Caco-2 (cell line): ENCODE measurements around the gene CCDC184. TPM values are rescaled to one million over a fixed set of nuclear protein-coding genes. Genes with fewer than 3 reads are reported as not detected.
"Not testable (repeated sequence)": the region's sequence is repeated elsewhere in the genome, so short reads cannot be mapped to it uniquely, and the experiment has no call there.

ENCODE experiments used
- BruUV-seq: library from RNA; stranded (reverse); fragments of 400-500 nt; replicated peaks from 2 replicates; lab custom pipeline; 2021; lab: Mats Ljungman, UMichigan
- CTCF ChIA-PET: fragments of 300-600 bp; sonication (Branson Sonifier 250); formaldehyde crosslinking; loops from one replicate; lab custom pipeline; 2022; ENCODE audit warnings: antibody characterized with exemption; lab: Charles Lee
- POLR2A ChIA-PET: fragments of 300-600 bp; sonication (Branson Sonifier 250); formaldehyde crosslinking; loops from one replicate; lab custom pipeline; 2022; ENCODE audit warnings: antibody characterized with exemption; lab: Charles Lee
- DNase-seq, 2 experiments: peaks; one replicate each; pipeline versions ENCODE4 v3.0.0 to v3.0.0-alpha.2; 2020 to 2022
- H3K27me3 ChIP-seq: replicated peaks from 2 replicates; pipeline ENCODE4 v1.6.0; 2011; ENCODE audit warnings: low read length; ENCODE audit not compliant: control insufficient read depth, insufficient read depth
- H3K36me3 ChIP-seq: 2 replicates; pipeline ENCODE4 v1.5.1; 2011; ENCODE audit warnings: low read length; ENCODE audit not compliant: control insufficient read depth, insufficient read depth
- H3K4me1 ChIP-seq: fragments of 250-450 bp; sonication (Bioruptor Pico); 2 replicates; pipeline ENCODE4 v1.5.1; 2020; ENCODE audit warnings: mild to moderate bottlenecking
- H3K4me3 ChIP-seq: 2 replicates; pipeline ENCODE4 v1.5.1; 2011; ENCODE audit warnings: low read depth, mild to moderate bottlenecking, control low read depth, low read length
- H3K9me3 ChIP-seq: fragments of 250-450 bp; sonication (Bioruptor Pico); 2 replicates; pipeline ENCODE4 v1.5.1; 2020; ENCODE audit warnings: mild to moderate bottlenecking, moderate library complexity
- H3K27ac Mint-ChIP-seq: one replicate; pipeline ENCODE4 v1.8.0; 2022; ENCODE audit warnings: mixed read lengths; ENCODE audit not compliant: unreplicated experiment
- H3K27me3 Mint-ChIP-seq: one replicate; pipeline ENCODE4 v1.8.0; 2022; ENCODE audit warnings: mixed read lengths; ENCODE audit not compliant: insufficient read depth, unreplicated experiment
- H3K36me3 Mint-ChIP-seq: one replicate; pipeline ENCODE4 v1.8.0; 2022; ENCODE audit warnings: mild to moderate bottlenecking, mixed read lengths; ENCODE audit not compliant: insufficient read depth, unreplicated experiment
- H3K4me1 Mint-ChIP-seq: one replicate; pipeline ENCODE4 v1.8.0; 2022; ENCODE audit warnings: low read depth, mixed read lengths; ENCODE audit not compliant: unreplicated experiment
- H3K4me3 Mint-ChIP-seq: one replicate; pipeline ENCODE4 v1.8.0; 2022; ENCODE audit warnings: mild to moderate bottlenecking, moderate library complexity, mixed read lengths; ENCODE audit not compliant: unreplicated experiment
- H3K9me3 Mint-ChIP-seq: one replicate; pipeline ENCODE4 v1.8.0; 2022; ENCODE audit warnings: mixed read lengths; ENCODE audit not compliant: unreplicated experiment
- intact Hi-C: fragments of 100-400 bp; cut with micrococcal nuclease; formaldehyde crosslinking; loops from one replicate; pipeline ENCODE4 v1.10.0; 2022; ENCODE audit not compliant: unreplicated experiment
- total RNA-seq: library from RNA; stranded (reverse); gene quantifications from 2 replicates; pipeline ENCODE4 v1.2.3, GENCODE V29; 2022
- TF ChIP-seq, protein P1 (sequence below), 2 experiments: fragments of 200-600 bp in 1 of 2; IDR thresholded peaks; 1 replicate in 1 of 2; 2 replicates in 1 of 2; pipeline versions ENCODE4 v1.5.1 to v1.8.0; 2011 to 2022; ENCODE audit warnings: antibody characterized with exemption in 1 of 2, control low read depth in 1 of 2, inconsistent platforms in 1 of 2, low read depth in 1 of 2, low read length in 1 of 2, mild to moderate bottlenecking in 1 of 2, moderate library complexity in 1 of 2; ENCODE audit not compliant: insufficient read depth in 1 of 2, severe bottlenecking in 1 of 2, unreplicated experiment in 1 of 2

The CCDC184 gene
- total RNA-seq, 1 experiment from 2014 or later, result 1.0 TPM

DNA sequence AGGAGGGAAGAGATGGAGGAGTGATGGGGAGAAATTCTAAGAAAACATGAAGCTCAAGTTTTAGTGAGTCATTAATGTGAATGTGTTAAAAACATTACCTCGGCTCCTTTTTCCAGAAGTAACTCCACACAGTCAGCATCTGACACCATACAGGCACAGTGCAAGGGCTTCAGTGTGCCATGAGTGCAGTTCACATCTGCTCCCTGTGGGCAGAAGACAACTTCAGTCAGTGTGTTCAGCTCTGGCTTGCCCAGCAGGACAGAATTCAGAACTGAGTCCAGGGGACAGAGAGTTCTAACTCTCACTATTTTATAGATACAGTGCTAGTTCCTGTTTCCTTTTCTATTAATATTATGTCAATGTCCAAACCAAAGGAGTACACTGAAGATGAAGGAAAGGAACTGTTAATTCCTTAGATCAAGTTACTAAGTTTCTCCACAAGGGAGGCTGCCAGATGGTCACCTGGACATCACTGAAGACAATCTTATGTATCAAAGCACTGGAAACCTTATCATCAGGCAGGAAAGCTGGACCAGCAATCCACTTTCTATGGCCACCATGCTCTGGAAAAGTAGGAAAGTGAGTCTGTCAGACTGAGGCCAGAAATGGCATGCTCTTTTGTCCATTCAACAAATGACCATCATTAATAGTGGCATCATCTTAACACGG is 32.2 kb upstream of the CCDC184 start:
- H3K27me3 Mint-ChIP-seq, result no peaks in the 10 kb centered on the region
- no peak overlapping the region for H3K4me3 Mint-ChIP-seq
- no peak for DNase-seq
- TF ChIP-seq, protein P1, sequence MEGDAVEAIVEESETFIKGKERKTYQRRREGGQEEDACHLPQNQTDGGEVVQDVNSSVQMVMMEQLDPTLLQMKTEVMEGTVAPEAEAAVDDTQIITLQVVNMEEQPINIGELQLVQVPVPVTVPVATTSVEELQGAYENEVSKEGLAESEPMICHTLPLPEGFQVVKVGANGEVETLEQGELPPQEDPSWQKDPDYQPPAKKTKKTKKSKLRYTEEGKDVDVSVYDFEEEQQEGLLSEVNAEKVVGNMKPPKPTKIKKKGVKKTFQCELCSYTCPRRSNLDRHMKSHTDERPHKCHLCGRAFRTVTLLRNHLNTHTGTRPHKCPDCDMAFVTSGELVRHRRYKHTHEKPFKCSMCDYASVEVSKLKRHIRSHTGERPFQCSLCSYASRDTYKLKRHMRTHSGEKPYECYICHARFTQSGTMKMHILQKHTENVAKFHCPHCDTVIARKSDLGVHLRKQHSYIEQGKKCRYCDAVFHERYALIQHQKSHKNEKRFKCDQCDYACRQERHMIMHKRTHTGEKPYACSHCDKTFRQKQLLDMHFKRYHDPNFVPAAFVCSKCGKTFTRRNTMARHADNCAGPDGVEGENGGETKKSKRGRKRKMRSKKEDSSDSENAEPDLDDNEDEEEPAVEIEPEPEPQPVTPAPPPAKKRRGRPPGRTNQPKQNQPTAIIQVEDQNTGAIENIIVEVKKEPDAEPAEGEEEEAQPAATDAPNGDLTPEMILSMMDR (IDR thresholded peaks at IDR 0.05; ENCODE audit: insufficient read depth in 1 of 2, low read depth in 1 of 2, low read length in 1 of 2, severe bottlenecking in 1 of 2, unreplicated experiment in 1 of 2), result no peak
- ChIA-PET CTCF (no interaction called here), POLR2A (no interaction called here)
- intact Hi-C loops, result no loop called here
- BruUV-seq, result no TSS peak
- Histone ChIP-seq H3K4me3 (no peak overlapping the region), H3K9me3 (no peaks in the 10 kb centered on the region), H3K27me3 (no peaks in the 10 kb centered on the region), H3K36me3 (no peaks in the 10 kb centered on the region), H3K4me1 (no peaks in the 10 kb centered on the region)
- H3K36me3 Mint-ChIP-seq, result peaks cover 29% of the 10 kb centered on the region
- H3K27ac Mint-ChIP-seq, result no peak overlapping the region
- H3K4me1 Mint-ChIP-seq, result no peaks in the 10 kb centered on the region
- no peaks in the 10 kb centered on the region for H3K9me3 Mint-ChIP-seq

DNA sequence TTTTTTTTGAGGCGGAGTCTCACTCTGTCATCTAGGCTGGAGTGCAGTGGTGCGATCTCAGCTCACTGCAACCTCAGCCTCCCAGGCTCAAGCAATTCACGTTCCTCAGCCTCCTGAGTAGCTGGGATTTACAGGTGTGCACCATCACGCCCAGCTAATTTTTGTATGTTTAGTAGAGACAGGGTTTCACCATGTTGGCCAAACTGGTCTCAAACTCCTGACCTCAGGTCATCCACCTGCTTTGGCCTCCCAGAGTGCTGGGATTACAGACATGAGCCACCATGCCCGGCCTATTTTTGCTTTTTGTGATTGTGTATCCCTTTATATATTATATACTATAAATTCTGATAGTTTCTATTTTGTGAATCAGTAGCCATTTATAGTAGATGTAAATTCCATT is 27.7 kb upstream of the CCDC184 start:
- H3K4me1 Mint-ChIP-seq, H3K4me3 ChIP-seq, BruUV-seq, H3K9me3 ChIP-seq, H3K27me3 Mint-ChIP-seq, DNase-seq, H3K9me3 Mint-ChIP-seq, H3K27ac Mint-ChIP-seq, CTCF ChIA-PET, H3K36me3 ChIP-seq, H3K4me1 ChIP-seq, H3K27me3 ChIP-seq: not testable (repeated sequence)
- H3K4me3 Mint-ChIP-seq, result peak overlapping the region; percentile 97
- peaks cover 24% of the 10 kb centered on the region for H3K36me3 Mint-ChIP-seq
- POLR2A ChIA-PET, result interaction anchor here (2.1 kb wide), 1 partner anchor 50 kb away, joined by 17 read pairs; the partner anchor contains the start of gene SENP1
- intact Hi-C loops, result loop anchor here (2.0 kb wide), 1 partner anchor 27 kb away; the partner anchor contains the start of gene CCDC184

DNA sequence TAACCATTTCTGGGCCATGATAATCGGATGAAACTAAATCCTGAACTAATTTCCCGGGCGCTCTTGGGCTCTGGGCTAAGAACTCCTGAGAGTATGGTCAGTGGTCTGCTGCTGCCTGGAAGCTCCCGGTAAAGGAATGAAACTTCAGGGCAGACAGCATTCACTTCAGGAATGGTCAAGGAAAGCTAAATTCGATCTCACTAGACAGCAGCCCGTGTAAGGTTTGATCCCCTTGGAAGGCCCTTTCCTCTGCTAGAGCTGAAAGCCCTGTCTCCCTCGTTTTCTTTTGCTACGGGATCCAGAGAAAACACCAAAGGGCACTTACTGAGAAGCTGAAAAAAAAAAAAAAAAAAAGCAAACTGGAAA is 26.8 kb upstream of the CCDC184 start:
- TF ChIP-seq, protein P1 (IDR thresholded peaks at IDR 0.05; ENCODE audit: insufficient read depth in 1 of 2, low read depth in 1 of 2, low read length in 1 of 2, severe bottlenecking in 1 of 2, unreplicated experiment in 1 of 2), result no peak
- H3K4me3 ChIP-seq, result peak overlapping the region; percentile 75
- H3K27me3 ChIP-seq, result no peaks in the 10 kb centered on the region
- Mint-ChIP-seq H3K4me1 (no peaks in the 10 kb centered on the region), H3K9me3 (no peaks in the 10 kb centered on the region), H3K27ac (peak overlapping the region; percentile 94), H3K27me3 (no peaks in the 10 kb centered on the region), H3K36me3 (peaks cover 24% of the 10 kb centered on the region), H3K4me3 (peak overlapping the region; percentile 97)
- ChIA-PET CTCF (interaction anchor here (0.9 to 1.8 kb wide), 8 partner anchors 26 to 271 kb away, joined by 3 to 9 read pairs (median 4); partner anchors contain the start of genes CCDC184, SENP1 and VDR), POLR2A (interaction anchor here (0.6 to 2.2 kb wide), 4 partner anchors 37 to 210 kb away, joined by 3 to 17 read pairs (median 8); partner anchors contain the start of genes PFKM and SENP1)
- BruUV-seq, result no TSS peak
- intact Hi-C loops, result loop anchor here (1.0 to 2.0 kb wide), 3 partner anchors 26 to 50 kb away; partner anchors contain the start of genes CCDC184, PFKM and SENP1
- no peaks in the 10 kb centered on the region for H3K36me3 ChIP-seq
- DNase-seq, result no peak
- peaks cover 6% of the 10 kb centered on the region for H3K4me1 ChIP-seq
- no peaks in the 10 kb centered on the region for H3K9me3 ChIP-seq
